GM12875 (cell line): ENCODE data around the gene COL26A1.
"Not testable (repeated sequence)": the region's sequence is repeated elsewhere in the genome, so short reads cannot be mapped to it uniquely, and the experiment has no call there.

Source experiments
- H3K4me3 ChIP-seq: one replicate; pipeline ENCODE4 v1.5.1; 2011; ENCODE audit warnings: low read depth, low read length, control low read depth
- CTCF ChIP-seq: IDR thresholded peaks from 2 replicates; pipeline ENCODE4 v1.5.1; 2011; ENCODE audit warnings: low read depth, mild to moderate bottlenecking, control low read depth, inconsistent platforms, low read length, moderate library complexity, borderline replicate concordance; ENCODE audit not compliant: insufficient read depth

The COL26A1 gene

DNA sequence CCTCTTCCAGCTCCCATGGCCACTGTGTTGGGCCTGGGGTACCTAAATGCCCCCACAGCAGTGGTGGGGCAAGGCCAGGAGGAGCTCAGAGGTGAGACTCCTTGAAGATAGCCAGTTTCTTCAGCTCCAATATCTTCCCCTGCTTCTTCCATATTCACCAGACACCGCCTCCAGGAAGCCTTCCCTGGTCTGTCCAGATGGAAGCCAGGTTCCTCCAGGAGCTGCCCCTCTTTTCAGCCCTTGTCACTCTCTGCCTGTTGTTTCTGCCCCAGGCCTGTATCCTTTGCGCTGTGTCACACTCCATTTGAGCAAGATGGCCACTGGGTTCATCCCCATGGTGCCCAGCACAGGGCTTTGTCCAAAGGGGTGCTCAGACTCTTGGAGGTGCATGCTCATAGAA lies 138.7 kb downstream of the COL26A1 start:
- no peak overlapping the region for H3K4me3 ChIP-seq
- no peak for TF ChIP-seq CTCF

DNA sequence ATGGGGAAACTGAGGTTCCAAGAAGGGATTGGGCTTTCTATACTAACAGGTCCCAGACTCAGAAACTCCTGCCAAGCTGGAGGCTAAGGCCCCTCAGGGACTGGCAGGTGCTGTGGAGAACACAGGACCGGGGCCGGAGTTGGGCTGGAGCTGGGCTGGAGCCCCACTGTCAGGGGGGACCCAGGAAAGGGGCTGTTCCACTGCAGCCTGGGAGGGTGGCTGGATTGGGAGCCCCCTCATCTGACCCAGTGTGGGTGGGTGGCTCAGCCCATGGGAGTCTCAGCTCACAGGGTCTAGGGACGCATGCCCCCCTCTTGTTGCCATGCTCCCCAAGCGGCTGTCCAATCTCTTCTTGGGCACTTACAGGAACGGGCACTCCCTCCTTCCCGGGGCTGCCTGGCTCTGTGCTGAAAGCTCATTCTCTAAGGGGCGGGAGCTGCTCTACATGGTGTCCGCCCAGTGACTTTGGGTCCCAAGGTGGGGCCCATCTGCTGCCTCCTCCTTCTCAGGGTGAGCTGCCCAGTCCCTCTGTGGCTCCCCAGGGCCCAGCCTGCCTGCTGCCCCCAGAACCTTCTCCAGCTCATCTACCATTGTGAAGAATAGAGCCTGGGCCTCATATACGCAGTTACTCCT lies 139.9 kb downstream of the COL26A1 start:
- TF ChIP-seq CTCF = no peak
- no peak overlapping the region for H3K4me3 ChIP-seq

DNA sequence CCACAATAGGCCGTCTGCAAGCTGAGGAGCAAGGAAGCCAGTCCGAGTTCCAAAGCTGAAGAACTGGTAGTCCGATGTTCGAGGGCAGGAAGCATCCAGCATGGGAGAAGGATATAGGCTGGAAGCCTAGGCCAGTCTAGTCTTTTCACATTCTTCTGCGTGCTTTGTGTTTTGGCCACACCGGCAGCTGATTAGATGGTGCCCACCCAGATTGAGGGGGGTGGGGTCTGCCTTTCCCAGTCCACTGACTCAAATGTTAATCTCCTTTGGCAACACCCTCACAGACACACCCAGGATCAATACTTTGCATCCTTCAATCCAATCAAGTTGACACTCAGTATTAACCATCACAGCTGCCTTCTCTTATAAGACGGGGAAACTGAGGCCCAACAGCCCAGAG lies 142.8 kb downstream of the COL26A1 start:
- H3K4me3 ChIP-seq = not testable (repeated sequence)

GRCh38 chr7:101506531-101506930 lies 143.9 kb downstream of the COL26A1 start:
- no peak overlapping the region for H3K4me3 ChIP-seq
- no peak for TF ChIP-seq CTCF

GRCh38 chr7:101507327-101507726 lies 144.7 kb downstream of the COL26A1 start:
- no peak for TF ChIP-seq CTCF
- H3K4me3 ChIP-seq = no peak overlapping the region

- H3K4me3 ChIP-seq = no peak overlapping the region
- peak; percentile 65 for TF ChIP-seq CTCF
Observed at GRCh38 chr7:101507791-101508252, 145.1 kb downstream of the COL26A1 start.

DNA sequence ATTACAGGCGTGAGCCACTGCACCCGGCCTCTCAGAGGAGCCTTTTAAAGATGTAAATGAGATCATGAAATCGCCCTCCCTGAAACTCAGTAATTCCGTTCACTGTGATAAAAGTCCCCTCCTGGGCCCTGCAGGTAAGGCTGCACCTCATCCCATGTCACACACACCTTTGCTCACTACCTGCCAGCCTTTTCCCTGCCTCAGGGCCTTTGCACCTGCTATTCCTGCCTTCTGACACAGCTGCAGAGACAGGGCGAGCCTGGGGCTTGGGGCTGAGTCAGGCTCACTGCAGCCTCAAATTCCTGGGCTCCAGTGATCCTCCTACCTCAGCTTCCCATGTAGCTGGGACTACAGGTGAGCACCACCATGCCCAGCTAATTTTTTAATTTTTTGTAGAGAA lies 147.6 kb downstream of the COL26A1 start:
- no peak for TF ChIP-seq CTCF
- H3K4me3 ChIP-seq = no peak overlapping the region
